Astrocyte of the hippocampus (primary cell): Measurements from ENCODE around the gene RALGPS1.
A peak's percentile ranks its signal among the peaks of the same experiment; 100 is the strongest.

Experiments used
- DNase-seq: peaks from one replicate; pipeline ENCODE4 v3.0.0; 2011; ENCODE audit warnings: low read depth, low spot score

Gene RALGPS1

GRCh38 chr9:127172066-127172707, 257.6 kb downstream of the RALGPS1 start:
- DNase-seq, result no peak

GRCh38 chr9:127173063-127173462, 258.5 kb downstream of the RALGPS1 start:
- no peak for DNase-seq

- no peak for DNase-seq
These were observed 260.1 kb downstream of the RALGPS1 start for GRCh38 chr9:127174386-127175318.

GRCh38 chr9:127175319-127175715, 260.7 kb downstream of the RALGPS1 start:
- DNase-seq, result no peak

GRCh38 chr9:127175764-127176163, 261.2 kb downstream of the RALGPS1 start:
- no peak for DNase-seq

GRCh38 chr9:127176631-127177030, 262.0 kb downstream of the RALGPS1 start:
- no peak for DNase-seq

GRCh38 chr9:127177231-127177630, 262.6 kb downstream of the RALGPS1 start:
- no peak for DNase-seq

- DNase-seq, result no peak
These were observed 263.2 kb downstream of the RALGPS1 start for GRCh38 chr9:127177665-127178265.

- DNase-seq, result no peak
These were observed 264.4 kb downstream of the RALGPS1 start for GRCh38 chr9:127178686-127179632.

- no peak for DNase-seq
These were observed 265.3 kb downstream of the RALGPS1 start for GRCh38 chr9:127179633-127180441.

GRCh38 chr9:127180457-127181314, 266.1 kb downstream of the RALGPS1 start:
- no peak for DNase-seq

- no peak for DNase-seq
These were observed 266.7 kb downstream of the RALGPS1 start for GRCh38 chr9:127181315-127181580.

GRCh38 chr9:127181595-127182190, 267.1 kb downstream of the RALGPS1 start:
- DNase-seq, result no peak

GRCh38 chr9:127182901-127183746, 268.5 kb downstream of the RALGPS1 start:
- DNase-seq, result no peak

GRCh38 chr9:127183814-127184582, 269.4 kb downstream of the RALGPS1 start:
- DNase-seq, result peak; percentile 50

GRCh38 chr9:127184641-127185040, 270.1 kb downstream of the RALGPS1 start:
- DNase-seq, result no peak

- no peak for DNase-seq
These were observed 270.6 kb downstream of the RALGPS1 start for GRCh38 chr9:127185181-127185580.
